CD4-positive, alpha-beta T cell treated with Interferon alpha-2 for 1 hour (primary cell): ENCODE results near the gene XKR3.
"Not testable (repeated sequence)": the region's sequence is repeated elsewhere in the genome, so short reads cannot be mapped to it uniquely, and the experiment has no call there.

Experiments
- DNase-seq, 2 donors: peaks; one replicate each; pipeline ENCODE4 v3.0.0-alpha.2; 2020 to 2022

Gene XKR3

GRCh38 chr22:16804882-16805281 lies 20.3 kb downstream of the XKR3 start:
- DNase-seq = no peak

- DNase-seq = no peak
Measured at GRCh38 chr22:16803255-16803917, 21.8 kb downstream of the XKR3 start.

GRCh38 chr22:16801571-16801970 lies 23.6 kb downstream of the XKR3 start:
- no peak for DNase-seq

GRCh38 chr22:16801088-16801487 lies 24.1 kb downstream of the XKR3 start:
- no peak for DNase-seq

GRCh38 chr22:16800358-16800757 lies 24.9 kb downstream of the XKR3 start:
- DNase-seq = no peak

GRCh38 chr22:16795504-16795903 lies 29.7 kb downstream of the XKR3 start:
- DNase-seq = not testable (repeated sequence)

GRCh38 chr22:16793831-16794230 lies 31.4 kb downstream of the XKR3 start:
- DNase-seq = no peak

- no peak for DNase-seq
Measured at GRCh38 chr22:16789860-16790493, 35.2 kb downstream of the XKR3 start.

- DNase-seq = no peak
Measured at GRCh38 chr22:16783930-16784354, 41.3 kb downstream of the XKR3 start.

- no peak for DNase-seq
Measured at GRCh38 chr22:16783453-16783852, 41.8 kb downstream of the XKR3 start.

GRCh38 chr22:16781764-16782329 lies 43.4 kb downstream of the XKR3 start:
- DNase-seq = no peak

GRCh38 chr22:16781074-16781763 lies 44.0 kb downstream of the XKR3 start:
- DNase-seq = no peak

- no peak for DNase-seq
Measured at GRCh38 chr22:16777284-16777924, 47.8 kb downstream of the XKR3 start.

- DNase-seq = no peak
Measured at GRCh38 chr22:16776080-16776479, 49.1 kb downstream of the XKR3 start.

- DNase-seq = no peak
Measured at GRCh38 chr22:16774911-16775500, 50.2 kb downstream of the XKR3 start.

- not testable (repeated sequence) for DNase-seq
Measured at GRCh38 chr22:16771569-16771968, 53.6 kb downstream of the XKR3 start.

- DNase-seq = not testable (repeated sequence)
Measured at GRCh38 chr22:16767927-16768326, 57.3 kb downstream of the XKR3 start.

- DNase-seq = not testable (repeated sequence)
Measured at GRCh38 chr22:16762224-16762623, 63.0 kb downstream of the XKR3 start.

GRCh38 chr22:16760416-16760815 lies 64.8 kb downstream of the XKR3 start:
- DNase-seq = not testable (repeated sequence)

GRCh38 chr22:16749282-16749681 lies 75.9 kb downstream of the XKR3 start:
- not testable (repeated sequence) for DNase-seq

- not testable (repeated sequence) for DNase-seq
Measured at GRCh38 chr22:16748160-16748929, 76.9 kb downstream of the XKR3 start.
